Nephron progenitor cell (in vitro differentiated cells): ENCODE results near the gene ST6GALNAC4.

Source experiments
- DNase-seq: peaks from one replicate; pipeline ENCODE4 v3.0.0; 2021
- H3K27ac Mint-ChIP-seq: 2 replicates; pipeline ENCODE4 v1.8.0; 2021; ENCODE audit warnings: mild to moderate bottlenecking, moderate library complexity, mixed read lengths
- H3K27me3 Mint-ChIP-seq: 2 replicates; pipeline ENCODE4 v1.8.0; 2021; ENCODE audit warnings: mild to moderate bottlenecking, low read depth, mixed read lengths; ENCODE audit not compliant: poor library complexity
- H3K36me3 Mint-ChIP-seq: 2 replicates; pipeline ENCODE4 v1.8.0; 2021; ENCODE audit warnings: low read depth, mixed read lengths
- H3K4me1 Mint-ChIP-seq: 2 replicates; pipeline ENCODE4 v1.8.0; 2021; ENCODE audit warnings: mixed read lengths
- H3K4me3 Mint-ChIP-seq: 2 replicates; pipeline ENCODE4 v1.8.0; 2021; ENCODE audit warnings: mild to moderate bottlenecking, moderate library complexity, mixed read lengths
- H3K9me3 Mint-ChIP-seq: 2 replicates; pipeline ENCODE4 v1.8.0; 2021; ENCODE audit warnings: mild to moderate bottlenecking, moderate library complexity, mixed read lengths
- CTCF ChIP-seq: fragments of 200-600 bp; sonication (generic); IDR thresholded peaks from 2 replicates; pipeline ENCODE4 v1.5.0; 2021; ENCODE audit warnings: antibody characterized with exemption

The ST6GALNAC4 gene

DNA sequence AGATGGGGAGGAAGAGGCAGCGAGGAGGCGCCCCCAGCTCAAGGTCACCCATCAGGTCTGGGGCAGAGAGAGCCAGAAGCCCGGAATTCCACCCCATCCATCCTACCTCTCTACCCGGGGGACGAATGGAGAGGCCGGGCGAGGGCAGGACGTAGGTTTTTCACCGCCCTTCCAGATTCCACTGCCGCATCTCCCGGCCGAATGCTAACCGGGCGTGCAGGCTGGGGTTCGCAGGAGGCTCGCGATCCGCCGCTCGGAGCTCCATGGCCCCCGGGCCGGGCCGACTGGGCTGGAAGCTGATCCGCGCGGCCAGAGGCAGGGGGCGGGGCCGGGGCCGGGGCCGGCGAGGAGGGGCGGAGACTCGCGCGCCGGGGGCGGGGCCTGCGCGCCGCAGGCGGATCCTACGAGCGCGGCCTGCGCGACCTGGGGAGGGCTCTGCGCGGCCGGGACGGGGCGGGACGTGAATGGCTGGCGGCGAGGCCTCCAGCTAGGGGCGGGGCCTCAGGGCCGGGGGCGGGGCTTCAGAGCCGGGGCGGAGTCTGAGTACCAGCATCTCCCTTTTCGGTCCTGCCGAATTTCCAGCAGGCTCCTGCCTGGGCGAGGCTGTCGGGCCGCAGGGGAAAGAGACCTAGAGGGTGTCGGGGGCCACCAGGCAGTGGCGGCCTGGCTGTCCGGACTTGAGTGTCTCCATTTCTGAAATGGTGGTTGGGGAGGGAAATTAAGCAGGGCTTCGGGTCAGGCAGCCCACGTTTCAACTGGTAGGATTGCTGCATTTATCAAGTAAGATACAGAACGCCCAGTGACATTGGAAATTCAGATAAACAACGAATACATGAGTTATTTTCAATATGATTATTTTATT, at the start of gene ST6GALNAC4:
Gene ST6GALNAC4 (minus strand): TSS at position 322 of the 862 bp plus-strand sequence. CDS start 622 bp downstream, outside the sequence.
- no peaks in the 10 kb centered on the region for H3K9me3 Mint-ChIP-seq
- no peak within 1 kb of the TSS for H3K27ac Mint-ChIP-seq
- peaks cover 25% of the 10 kb centered on the region for H3K27me3 Mint-ChIP-seq
- H3K4me1 Mint-ChIP-seq = peaks cover 29% of the 10 kb centered on the region
- H3K4me3 Mint-ChIP-seq = peak within 1 kb of the TSS; percentile 80
- TF ChIP-seq CTCF = no peak
- H3K36me3 Mint-ChIP-seq = no peaks in the 10 kb centered on the region
- peak; percentile 98 for DNase-seq

- DNase-seq = no peak
- H3K27ac Mint-ChIP-seq = peak overlapping the region; percentile 59
- H3K36me3 Mint-ChIP-seq = peaks cover 4% of the 10 kb centered on the region
- H3K27me3 Mint-ChIP-seq = peaks cover 7% of the 10 kb centered on the region
- no peaks in the 10 kb centered on the region for H3K9me3 Mint-ChIP-seq
- no peak overlapping the region for H3K4me3 Mint-ChIP-seq
- TF ChIP-seq CTCF = no peak
- H3K4me1 Mint-ChIP-seq = peaks cover 98% of the 10 kb centered on the region
Measured at GRCh38 chr9:127965953-127966352, 49.1 kb upstream of the ST6GALNAC4 start.

- TF ChIP-seq CTCF = no peak
- Mint-ChIP-seq H3K9me3 (no peaks in the 10 kb centered on the region), H3K36me3 (peaks cover 9% of the 10 kb centered on the region), H3K4me1 (peaks cover 87% of the 10 kb centered on the region), H3K27ac (peak overlapping the region; percentile 87), H3K4me3 (peak overlapping the region; percentile 28), H3K27me3 (peaks cover 7% of the 10 kb centered on the region)
- DNase-seq = peak; percentile 55
Measured at GRCh38 chr9:127963359-127964064, 46.7 kb upstream of the ST6GALNAC4 start.

DNA sequence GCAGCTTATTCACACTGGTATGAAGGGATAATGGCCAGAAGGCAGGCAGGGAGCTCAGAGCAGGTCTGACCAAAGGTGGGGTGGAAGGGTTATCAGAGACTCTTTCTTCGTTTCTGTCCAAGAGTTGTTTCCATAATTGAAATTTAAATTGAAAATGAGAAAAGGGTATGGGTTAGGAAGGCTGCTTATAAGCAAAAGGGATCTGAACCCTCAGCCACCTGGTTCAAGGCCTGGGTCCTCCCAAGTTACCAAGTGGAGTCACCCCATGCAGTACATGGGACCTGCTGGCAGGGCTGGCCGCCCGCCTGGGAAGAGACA, 46.2 kb upstream of the ST6GALNAC4 start:
- peaks cover 81% of the 10 kb centered on the region for H3K4me1 Mint-ChIP-seq
- H3K36me3 Mint-ChIP-seq = peaks cover 11% of the 10 kb centered on the region
- peak overlapping the region; percentile 87 for H3K27ac Mint-ChIP-seq
- no peak for DNase-seq
- no peak overlapping the region for H3K4me3 Mint-ChIP-seq
- peaks cover 7% of the 10 kb centered on the region for H3K27me3 Mint-ChIP-seq
- TF ChIP-seq CTCF = no peak
- no peaks in the 10 kb centered on the region for H3K9me3 Mint-ChIP-seq

DNA sequence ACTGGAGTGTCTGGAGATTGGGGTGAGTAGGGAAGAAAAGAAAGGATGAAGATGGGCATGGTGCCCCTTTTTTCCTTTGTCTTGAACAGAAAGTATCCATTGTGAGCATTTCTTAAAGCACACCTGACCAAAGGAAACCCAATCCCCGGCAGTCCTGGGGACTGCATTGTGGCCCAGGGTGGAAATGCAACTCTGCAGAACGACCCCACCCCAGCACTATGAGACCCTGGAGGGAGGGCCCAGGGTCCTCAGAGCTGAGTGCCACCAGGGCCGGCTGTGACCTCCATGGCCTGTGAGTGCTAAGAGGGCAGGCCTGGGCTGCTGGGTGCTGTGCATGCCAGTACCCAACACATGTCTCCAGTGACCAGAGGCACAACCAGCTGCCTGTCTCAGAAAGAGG, 45.4 kb upstream of the ST6GALNAC4 start:
- Mint-ChIP-seq H3K9me3 (no peaks in the 10 kb centered on the region), H3K27ac (peak overlapping the region; percentile 87), H3K4me1 (peaks cover 75% of the 10 kb centered on the region), H3K36me3 (peaks cover 13% of the 10 kb centered on the region), H3K27me3 (peaks cover 7% of the 10 kb centered on the region), H3K4me3 (no peak overlapping the region)
- TF ChIP-seq CTCF = no peak
- DNase-seq = no peak
